Sciatic nerve (tissue), 2 donors: ENCODE data around the gene CBX7. TPM values are rescaled to one million over a fixed set of nuclear protein-coding genes. Genes with fewer than 3 reads are reported as not detected.

Experiments
- ATAC-seq: fragments of 200-7000 bp; cut with Tn5 transposase; one replicate; pipeline ENCODE4 v1.9.1; 2020; ENCODE audit warnings: mild to moderate bottlenecking, moderate library complexity
- DNase-seq: peaks from one replicate; pipeline ENCODE4 v3.0.0-alpha.2; 2020; ENCODE audit warnings: low spot score
- intact Hi-C: fragments of 100-400 bp; cut with DNase I; formaldehyde crosslinking; loops from one replicate; pipeline ENCODE4 v1.14.2; 2022
- total RNA-seq: library from RNA; stranded (reverse); fragmentation: NEBNext Ultra II Directional; extraction: Animal tissue kit (Norgen Biotek cat#: 25700); gene quantifications from one replicate; pipeline ENCODE4 v1.2.1, GENCODE V29; 2021
- donor health status: DM: no; HTN: no; CAD: no.
- donor health status: DM: no; HTN: no; CAD: no.

CBX7 gene
- total RNA-seq, 1 donor from 2014 or later = 115 TPM

GRCh38 chr22:39083212-39084165 lies 69.0 kb downstream of the CBX7 start:
- DNase-seq = no peak
- no peak for ATAC-seq
- intact Hi-C loops = no loop called here

- DNase-seq (no peak), ATAC-seq (no peak)
- intact Hi-C loops = no loop called here
These were observed 70.9 kb downstream of the CBX7 start for GRCh38 chr22:39081598-39081997.

- intact Hi-C loops = no loop called here
- no peak for DNase-seq
- ATAC-seq = no peak
These were observed 71.5 kb downstream of the CBX7 start for GRCh38 chr22:39081016-39081415.

Other genes starting within 250 kb of the CBX7 start
- 9.3 TPM for gene APOBEC3A, start 195.1 kb downstream of the CBX7 start, total RNA-seq
- 2.2 TPM for gene APOBEC3B, start 170.3 kb downstream of the CBX7 start, total RNA-seq
- 25.1 TPM for gene APOBEC3C, start 138.4 kb downstream of the CBX7 start, total RNA-seq
- gene APOBEC3D, start 131.6 kb downstream of the CBX7 start, total RNA-seq = 3.9 TPM
- gene APOBEC3F, start 111.8 kb downstream of the CBX7 start, total RNA-seq = 12.3 TPM
- 8.9 TPM for gene APOBEC3G, start 75.4 kb downstream of the CBX7 start, total RNA-seq
- gene APOBEC3H, start 55.4 kb downstream of the CBX7 start, total RNA-seq = 1.1 TPM
- 24.2 TPM for gene PDGFB, start 92.3 kb upstream of the CBX7 start, total RNA-seq
- gene RPL3, start 166.9 kb upstream of the CBX7 start, total RNA-seq = 1,341 TPM
- 52.9 TPM for gene SYNGR1, start 197.3 kb upstream of the CBX7 start, total RNA-seq
- gene TAB1, start 247.1 kb upstream of the CBX7 start, total RNA-seq = 42.0 TPM